Measurements from ENCODE around the gene PARK7.

PARK7 gene

GRCh38 chr1:8032366-8032910 is 70.9 kb downstream of the PARK7 start:
- TF ChIP-seq GABPA (IDR thresholded peaks at IDR 0.05; ENCODE audit: low read depth): no peak
- no peak for TF ChIP-seq REST (IDR thresholded peaks at IDR 0.05; ENCODE audit: insufficient replicate concordance, low read depth)
- TF ChIP-seq SPI1 (IDR thresholded peaks at IDR 0.05; ENCODE audit: borderline replicate concordance, low read depth): no peak
- TF ChIP-seq POLR2AphosphoS5 (IDR thresholded peaks at IDR 0.05; ENCODE audit: low read depth): no peak
- no peak for TF ChIP-seq CTCF (IDR thresholded peaks at IDR 0.05; ENCODE audit: insufficient read depth, low read length)
- no peak for DNase-seq (ENCODE audit: low read depth in 1 of 2, low spot score in 1 of 2)
- H3K27ac ChIP-seq (replicated peaks): no peak overlapping the region
- peaks cover 4% of the 10 kb centered on the region for H3K27me3 ChIP-seq (ENCODE audit: insufficient read depth, poor library complexity, severe bottlenecking)
- H3K4me3 ChIP-seq (replicated peaks; ENCODE audit: insufficient read depth, low read length): no peak overlapping the region

GRCh38 chr1:8033322-8033721 is 71.8 kb downstream of the PARK7 start:
- Histone ChIP-seq H3K27ac (replicated peaks) (no peak overlapping the region), H3K27me3 (ENCODE audit: insufficient read depth, poor library complexity, severe bottlenecking) (peaks cover under 1% of the 10 kb centered on the region), H3K4me3 (replicated peaks; ENCODE audit: insufficient read depth, low read length) (no peak overlapping the region)
- no peak for DNase-seq (ENCODE audit: low read depth in 1 of 2, low spot score in 1 of 2)
- no peak for TF ChIP-seq CTCF (IDR thresholded peaks at IDR 0.05; ENCODE audit: insufficient read depth, low read length)
- no peak for TF ChIP-seq GABPA (IDR thresholded peaks at IDR 0.05; ENCODE audit: low read depth)
- TF ChIP-seq REST (IDR thresholded peaks at IDR 0.05; ENCODE audit: insufficient replicate concordance, low read depth): no peak
- no peak for TF ChIP-seq POLR2AphosphoS5 (IDR thresholded peaks at IDR 0.05; ENCODE audit: low read depth)
